ENCODE measurements around the gene NUP50.
A peak's percentile ranks its signal among the peaks of the same experiment; 100 is the strongest.

NUP50 gene

DNA sequence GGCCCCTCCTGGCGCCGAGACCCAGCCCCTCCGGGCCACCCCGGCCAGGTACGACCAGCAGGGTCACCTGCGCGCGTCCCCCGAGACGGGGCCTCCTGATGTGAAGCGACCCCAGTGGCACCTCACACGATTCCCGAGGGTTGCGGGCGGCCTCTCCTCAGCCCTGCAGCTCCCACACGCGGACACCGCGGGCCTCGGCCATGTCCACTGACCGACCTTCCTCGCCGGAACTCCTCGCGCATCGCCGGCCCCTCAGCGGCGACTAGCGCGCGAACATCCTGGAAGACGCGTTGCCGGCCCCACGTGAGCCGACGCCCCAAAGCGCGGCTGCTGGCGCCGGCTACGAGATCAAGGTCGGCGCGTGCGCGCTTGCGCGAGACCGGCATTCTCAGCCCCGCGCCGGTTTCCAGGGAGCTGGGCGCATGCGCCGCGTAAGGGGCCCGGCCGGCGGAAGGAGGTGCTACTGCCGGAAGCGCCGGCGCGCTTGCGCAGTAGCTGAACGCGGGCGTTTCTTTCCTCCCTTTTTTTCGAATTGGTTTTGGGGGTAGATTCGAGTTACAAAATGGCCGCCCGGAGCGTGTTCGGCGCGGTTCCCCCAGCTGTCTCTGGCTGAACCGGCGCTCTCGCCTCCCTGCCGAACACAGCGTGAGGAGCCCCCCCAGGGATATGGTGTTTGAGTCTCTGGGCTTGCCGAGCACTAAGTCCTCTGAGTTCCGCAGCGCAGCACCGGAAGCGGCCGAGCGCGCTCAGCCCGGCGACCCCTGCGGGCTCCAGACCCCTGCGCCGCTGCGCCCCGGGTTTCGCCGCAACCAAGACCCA is at the start of gene NUP50:
Gene NUP50 (plus strand): TSS at position 475 of the 819 bp plus-strand sequence. CDS start 4,253 bp downstream, outside the sequence.
- DNase-seq, result peak; percentile 97

DNA sequence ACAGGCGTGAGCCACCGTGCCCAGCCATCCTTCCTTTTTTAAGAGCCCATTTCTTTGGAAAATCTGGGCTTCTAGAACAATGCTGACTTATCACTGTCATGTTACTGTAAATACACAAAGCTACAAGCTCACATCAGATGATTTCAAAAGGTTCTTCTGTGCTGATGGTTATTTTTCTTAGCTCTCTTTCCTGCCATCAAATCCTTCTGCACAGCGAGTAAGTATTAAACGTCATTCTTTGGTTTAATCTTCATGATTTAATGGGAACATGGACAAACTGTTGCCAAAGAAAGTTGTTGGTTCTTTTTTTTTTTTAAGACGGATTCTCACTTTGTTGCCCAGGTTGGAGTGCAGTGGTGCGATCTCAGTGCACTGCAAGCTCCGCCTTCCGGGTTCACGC is 43.3 kb upstream of the NUP50 start:
- DNase-seq, result no peak

DNA sequence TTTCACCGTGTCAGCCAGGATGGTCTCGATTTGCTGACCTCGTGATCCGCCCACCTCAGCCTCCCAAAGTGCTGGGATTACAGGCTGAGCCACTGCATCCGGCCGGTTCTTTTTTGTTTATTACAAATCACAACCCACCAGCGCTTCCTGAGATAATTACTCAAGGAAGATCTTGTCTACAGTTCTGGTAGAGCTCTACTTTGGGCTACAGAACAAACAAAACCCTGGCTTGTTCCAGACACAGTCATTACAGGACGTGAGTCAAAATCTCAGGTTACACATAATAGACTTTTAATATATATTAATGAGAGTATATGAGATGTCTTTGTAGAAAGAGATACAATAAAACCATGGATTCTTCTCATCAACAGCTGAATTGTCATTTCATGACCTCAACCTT is 42.8 kb upstream of the NUP50 start:
- no peak for DNase-seq

DNA sequence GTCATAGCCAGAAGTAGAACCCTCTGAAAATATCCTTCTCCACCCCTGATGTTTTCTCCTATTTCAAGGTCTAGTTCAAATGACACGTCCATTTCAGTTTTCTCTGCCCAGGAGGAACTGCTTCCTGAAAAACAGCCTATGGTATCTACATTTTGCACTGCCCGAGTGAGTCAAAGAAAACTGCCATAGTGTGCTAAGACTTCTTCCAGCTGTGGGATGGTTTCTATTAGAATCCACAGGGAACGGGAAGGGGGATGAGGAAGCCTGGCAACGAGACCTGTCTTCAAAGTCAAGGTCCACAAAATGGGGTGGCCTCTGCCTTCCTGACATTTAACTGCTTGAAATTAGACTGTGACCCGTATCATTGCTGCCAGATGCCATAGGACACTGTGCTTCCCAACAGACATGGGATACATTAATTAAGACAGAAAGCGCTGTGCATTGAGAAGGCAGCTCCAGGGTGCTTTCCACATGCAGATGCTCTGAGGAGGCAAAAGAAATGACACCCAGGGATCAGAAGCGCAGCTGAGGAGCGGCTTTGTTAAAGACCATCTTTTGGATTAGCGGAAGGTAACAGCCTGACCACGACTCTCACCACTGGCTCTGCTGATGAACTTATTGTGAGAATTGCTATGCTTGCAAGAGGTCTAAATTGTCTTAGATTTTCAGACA is 39.4 kb upstream of the NUP50 start:
- DNase-seq, result no peak

DNA sequence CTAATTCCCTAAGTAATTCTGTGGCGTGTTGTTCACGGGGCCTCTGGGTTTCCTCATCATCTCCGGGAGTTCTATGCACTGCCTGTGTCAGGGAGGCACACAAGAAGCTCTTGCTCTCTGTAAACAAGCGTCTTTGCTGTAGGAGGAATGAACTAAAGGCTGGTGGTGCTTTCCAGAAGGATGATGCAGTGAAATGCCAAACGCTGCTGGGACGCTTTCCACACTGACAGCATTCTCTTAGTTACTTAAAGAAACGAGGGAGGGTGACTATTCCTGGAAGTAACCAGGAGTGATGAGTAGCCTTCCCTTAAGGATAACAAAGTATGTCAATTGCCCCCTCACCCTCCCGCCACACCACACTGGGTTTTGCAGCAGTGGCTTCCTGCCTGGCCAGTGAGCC is 38.5 kb upstream of the NUP50 start:
- no peak for DNase-seq

GRCh38 chr22:45127866-45128265 is 35.9 kb upstream of the NUP50 start:
- no peak for DNase-seq

- DNase-seq, result peak; percentile 22
These were observed 33.8 kb upstream of the NUP50 start for GRCh38 chr22:45129703-45130524.

DNA sequence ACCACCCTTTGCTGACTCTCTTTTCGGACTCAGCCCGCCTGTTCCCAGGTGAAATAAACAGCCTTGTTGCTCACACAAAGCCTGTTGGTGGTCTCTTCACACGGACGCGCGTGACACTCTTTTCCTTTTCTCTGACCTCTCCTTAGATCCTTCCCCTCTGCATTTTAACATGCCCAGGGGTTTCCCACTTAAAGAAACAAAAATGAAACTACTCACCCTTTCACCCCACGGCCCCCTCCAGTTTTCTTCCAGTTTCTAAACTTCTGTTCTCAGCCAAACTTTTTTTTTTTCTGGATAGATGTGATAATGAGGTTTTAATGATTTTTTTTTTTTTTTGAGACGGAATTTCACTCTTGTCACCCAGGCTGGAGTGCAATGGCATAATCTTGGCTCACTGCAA is 32.8 kb upstream of the NUP50 start:
- no peak for DNase-seq

GRCh38 chr22:45131749-45132148 is 32.0 kb upstream of the NUP50 start:
- DNase-seq, result no peak

GRCh38 chr22:45134313-45134712 is 29.4 kb upstream of the NUP50 start:
- no peak for DNase-seq

DNA sequence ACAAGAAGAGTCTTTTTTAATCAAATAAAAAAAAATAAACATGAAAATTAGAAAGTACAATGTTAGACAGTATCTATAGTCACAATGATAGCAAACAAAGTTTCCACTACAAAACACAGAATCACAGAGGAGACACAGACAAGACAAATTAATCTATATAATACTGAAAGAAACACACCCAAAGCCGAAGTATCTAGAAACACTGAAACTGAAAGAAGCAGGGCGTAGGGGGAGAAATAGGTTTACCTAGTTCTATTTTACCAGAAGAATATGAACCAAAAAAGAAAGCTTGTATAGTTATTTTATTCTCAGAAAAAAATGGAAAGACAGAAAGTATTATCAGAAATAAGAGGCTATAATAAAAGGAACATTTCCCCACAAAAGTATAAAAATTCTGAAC is 27.1 kb upstream of the NUP50 start:
- DNase-seq, result no peak

- no peak for DNase-seq
These were observed 24.0 kb upstream of the NUP50 start for GRCh38 chr22:45139693-45140092.

DNA sequence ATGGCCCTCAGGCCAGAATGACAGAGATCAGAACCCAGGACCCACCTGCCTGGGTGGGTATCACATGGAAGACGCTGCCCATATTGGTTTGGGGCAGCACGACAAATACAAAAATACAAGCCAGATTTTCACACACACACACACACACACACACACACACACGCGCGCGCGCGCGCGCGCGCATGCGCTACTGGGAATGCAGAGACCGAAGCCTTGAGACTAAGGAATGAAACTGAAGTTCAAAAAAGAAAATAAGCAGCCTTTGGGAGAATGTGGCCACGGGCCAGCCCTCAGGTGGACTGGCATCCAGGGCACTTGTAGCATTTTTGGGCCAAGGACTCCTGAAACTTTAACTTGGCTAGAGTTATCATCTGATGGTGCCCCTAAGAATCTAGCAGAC is 21.3 kb upstream of the NUP50 start:
- no peak for DNase-seq

DNA sequence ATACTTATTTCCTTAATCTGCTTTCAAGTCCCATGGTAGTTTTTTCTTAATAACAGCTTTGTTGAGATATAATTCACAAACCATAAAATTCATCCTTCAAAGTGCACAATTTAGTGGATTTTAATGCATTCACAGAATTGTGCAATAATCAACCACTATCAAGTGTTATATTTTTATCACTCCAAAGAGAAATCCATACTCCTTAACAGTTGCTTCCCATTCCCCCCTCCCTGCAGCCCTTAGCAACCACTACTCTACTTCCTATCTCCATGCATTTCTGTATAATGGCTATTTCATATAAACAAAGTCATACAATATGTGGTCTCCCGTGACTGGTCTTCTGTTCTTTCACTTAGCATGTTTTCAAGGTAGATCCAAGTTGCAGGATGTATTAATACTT is 18.8 kb upstream of the NUP50 start:
- DNase-seq, result no peak

- DNase-seq, result no peak
These were observed 14.1 kb upstream of the NUP50 start for GRCh38 chr22:45149671-45150070.

DNA sequence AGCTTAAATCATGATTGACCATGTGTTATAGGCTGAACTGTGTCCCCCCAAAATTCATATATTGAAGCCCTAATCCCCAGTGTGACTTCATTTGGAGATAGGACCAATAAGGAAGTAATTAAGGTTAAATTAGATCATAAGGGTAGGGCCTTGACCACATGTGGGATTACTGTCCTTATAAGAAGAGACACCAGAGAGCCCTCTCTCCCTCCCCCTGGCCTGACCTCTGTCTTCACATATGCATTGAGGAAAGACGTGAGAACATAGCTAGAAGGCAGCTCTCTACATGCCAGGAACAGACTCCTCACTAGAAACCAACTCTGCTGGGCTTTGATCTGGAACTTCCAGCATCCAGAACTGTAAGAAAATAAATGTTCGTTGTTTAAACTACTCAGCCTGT is 13.6 kb upstream of the NUP50 start:
- no peak for DNase-seq

DNA sequence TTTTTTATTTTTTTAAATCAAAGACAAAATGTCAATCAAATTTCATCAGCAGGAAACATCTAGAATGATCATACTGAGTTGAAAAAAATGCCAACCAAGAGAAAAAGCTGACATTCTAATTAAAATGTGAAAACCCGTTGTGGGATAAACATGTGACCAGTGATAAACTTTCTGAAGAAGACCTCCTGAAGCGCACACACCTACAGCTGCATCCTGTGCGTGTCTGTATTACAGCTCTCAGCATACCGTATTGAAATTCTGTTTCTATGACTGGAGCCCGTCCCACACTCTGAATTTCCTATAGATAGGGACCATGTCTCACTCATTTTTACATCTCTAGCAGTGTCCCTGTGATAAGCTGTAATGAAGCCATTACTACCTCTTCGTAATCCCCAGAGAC is 12.2 kb upstream of the NUP50 start:
- no peak for DNase-seq

GRCh38 chr22:45154383-45154782 is 9.3 kb upstream of the NUP50 start:
- DNase-seq, result no peak

GRCh38 chr22:45155050-45155840 is 8.5 kb upstream of the NUP50 start:
- DNase-seq, result no peak

DNA sequence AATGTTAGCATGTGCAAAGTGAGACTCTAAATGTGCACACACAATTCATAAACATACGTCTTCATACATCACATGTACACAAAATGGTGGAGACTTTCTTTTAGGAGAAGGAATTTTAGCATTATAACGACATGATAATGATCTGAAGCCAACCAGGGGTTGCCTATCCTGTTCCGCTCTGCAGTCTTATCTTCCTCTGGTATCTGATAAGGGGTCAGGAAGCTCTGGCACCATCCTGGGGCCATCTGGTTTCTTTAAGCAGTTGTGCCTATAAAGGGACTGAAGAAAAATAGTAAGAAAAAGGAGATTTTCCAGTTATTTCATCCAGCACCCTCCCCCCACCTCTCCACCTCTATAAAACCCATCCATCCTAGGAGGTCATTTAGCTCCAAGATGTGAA is 5.8 kb upstream of the NUP50 start:
- no peak for DNase-seq

DNA sequence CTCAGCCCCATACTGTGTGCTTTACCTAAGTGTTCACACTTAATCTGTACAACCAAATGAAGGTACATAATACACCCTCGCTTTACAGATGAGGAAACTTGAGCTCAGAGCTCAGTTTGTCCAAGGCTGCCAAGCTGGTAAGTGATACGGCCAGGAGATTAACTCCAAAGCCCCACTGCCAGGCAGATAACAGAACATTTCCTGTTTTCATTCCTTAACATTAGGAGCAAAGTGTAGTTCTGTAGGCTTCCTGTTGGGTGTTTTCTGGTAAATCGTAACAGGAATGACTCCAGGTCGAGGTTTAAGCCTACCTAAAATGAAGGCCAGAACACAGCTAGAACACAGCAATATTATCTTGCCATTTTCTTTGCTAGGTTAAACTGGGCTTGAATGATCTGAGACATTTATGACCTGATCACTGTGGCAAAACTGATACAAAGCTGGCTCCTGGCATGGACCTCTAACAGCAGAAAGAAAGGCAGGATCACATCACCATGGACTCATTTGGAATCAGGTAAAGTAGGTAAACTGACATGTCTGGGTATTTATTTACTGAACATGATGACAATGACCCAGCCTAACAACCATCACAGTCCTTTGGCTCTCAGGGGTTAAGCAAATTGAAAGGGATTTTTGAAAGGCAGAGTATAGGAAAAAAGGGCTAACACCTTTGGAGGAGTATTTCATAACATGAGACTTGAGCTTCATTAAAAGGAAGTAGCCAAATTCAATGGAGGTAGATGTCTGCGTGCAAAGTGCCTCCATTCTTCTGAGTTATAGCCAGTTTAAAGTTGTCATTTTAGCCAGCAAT is 3.9 kb upstream of the NUP50 start:
- DNase-seq, result no peak

- no peak for DNase-seq
These were observed 1.2 kb upstream of the NUP50 start for GRCh38 chr22:45162531-45162930.

Data from CD4-positive, alpha-beta T cell treated with Interleukin-10 for 1 hour (primary cell).